ENCODE measurements around the gene GARNL3. TPM values are rescaled to one million over a fixed set of nuclear protein-coding genes. Genes with fewer than 3 reads are reported as not detected.

The GARNL3 gene
- total and polyA plus RNA-seq, 2 donors (not counting 1 experiment from before 2014, with no cell fraction given): 1.5 to 12.6 TPM

DNA sequence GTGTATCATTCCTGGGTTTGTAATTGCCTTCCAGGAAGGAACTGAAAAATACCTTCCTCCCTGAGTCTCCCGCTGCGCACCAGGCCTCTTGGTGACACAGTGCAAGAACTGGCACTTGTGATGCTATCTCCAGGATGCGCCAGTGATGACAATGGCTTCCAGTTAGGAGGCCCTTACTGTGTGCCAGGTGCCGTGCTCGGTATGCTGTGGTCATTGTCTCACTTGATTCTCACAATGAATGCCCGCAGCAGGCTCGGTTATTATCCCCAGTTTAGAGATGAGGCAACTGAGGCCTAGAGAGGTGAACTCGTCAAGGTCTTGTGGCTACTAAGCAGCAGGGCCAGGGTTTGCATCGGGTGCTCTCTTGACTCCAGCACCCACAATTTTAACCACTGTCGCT, 100.9 kb downstream of the GARNL3 start:
- H3K4me3 Mint-ChIP-seq: no peak overlapping the region
- Histone ChIP-seq H3K4me2 (replicated peaks; ENCODE audit: low read depth, low read length, poor library complexity, severe bottlenecking) (no peak overlapping the region), H2AFZ (ENCODE audit: insufficient read depth, low read depth, low read length, poor library complexity, severe bottlenecking) (no peak overlapping the region), H3K4me3 (ENCODE audit: control extremely low read depth in 1 of 5, extremely low read depth in 1 of 5, insufficient read depth in 1 of 5, low read depth in 2 of 5, low read length in 4 of 5) (no peak overlapping the region), H3K79me2 (ENCODE audit: control insufficient read depth, insufficient read depth, low read length) (no peaks in the 10 kb centered on the region), H3K4me1 (ENCODE audit: control insufficient read depth in 2 of 2, insufficient read depth in 2 of 2, low read length in 2 of 2) (no peaks in the 10 kb centered on the region), H3K27me3 (replicated peaks in 1 of 4; ENCODE audit: control extremely low read depth in 1 of 4, control insufficient read depth in 3 of 4, insufficient read depth in 4 of 4, low read length in 3 of 4) (peaks cover 0 to 4% (median 0%) of the 10 kb centered on the region in 4 experiments), H3K27ac (ENCODE audit: low read length in 2 of 2) (no peak overlapping the region), H3K9ac (ENCODE audit: low read length) (no peak overlapping the region), H3K36me3 (replicated peaks in 1 of 2; ENCODE audit: control extremely low read depth in 1 of 2, control insufficient read depth in 1 of 2, extremely low read depth in 1 of 2, insufficient read depth in 2 of 2, low read length in 1 of 2) (no peaks in the 10 kb centered on the region), H4K20me1 (ENCODE audit: control insufficient read depth, insufficient read depth, low read length, poor library complexity, severe bottlenecking) (no peaks in the 10 kb centered on the region), H3K9me3 (ENCODE audit: control extremely low read depth in 1 of 3, control insufficient read depth in 2 of 3, insufficient read depth in 1 of 3, low read length in 2 of 3) (no peaks in the 10 kb centered on the region)
- DNase-seq (no peak), ATAC-seq (ENCODE audit: low read depth) (no peak)
- no peak overlapping the region for H3K27ac Mint-ChIP-seq
- H3K27me3 Mint-ChIP-seq: peaks cover 7% of the 10 kb centered on the region
- no peaks in the 10 kb centered on the region for H3K4me1 Mint-ChIP-seq
- H3K9me3 Mint-ChIP-seq (ENCODE audit: insufficient read depth): no peaks in the 10 kb centered on the region
- WGBS (ENCODE audit: insufficient coverage): 99% methylated on average over 8 of the region's 10 CpGs
- CTCF ChIA-PET: no interaction called here
- TF ChIP-seq EZH2 (IDR thresholded peaks at IDR 0.05; ENCODE audit: borderline replicate concordance, insufficient read depth, low read depth, low read length, poor library complexity, severe bottlenecking): no peak
- no peak for TF ChIP-seq CTCF (IDR thresholded peaks at IDR 0.05)
- intact Hi-C loops (cut with micrococcal nuclease): no loop called here
- POLR2A ChIA-PET: no interaction called here

DNA sequence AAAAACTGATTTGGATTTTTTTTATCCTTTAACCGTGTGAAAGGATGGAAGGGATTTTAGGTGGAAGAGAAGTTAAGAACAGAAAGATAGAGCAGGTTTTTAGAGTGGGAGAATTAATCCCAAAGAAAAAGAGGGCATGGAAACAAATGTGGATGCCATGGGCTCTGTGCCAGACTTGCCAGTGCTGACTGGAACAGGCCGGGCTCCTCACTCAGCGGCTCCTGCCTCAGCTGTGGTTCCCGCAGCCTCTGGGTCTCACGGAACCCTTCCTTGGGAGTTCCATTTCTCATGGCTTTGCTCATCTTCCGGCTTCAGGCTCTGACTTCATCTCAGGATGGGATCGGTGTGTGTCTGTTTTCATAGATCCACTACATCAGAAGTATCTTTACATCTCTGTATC, 102.0 kb downstream of the GARNL3 start:
- CTCF ChIA-PET: no interaction called here
- no peak for ATAC-seq (ENCODE audit: low read depth)

More for the DNA sequence above, 102.0 kb downstream of the GARNL3 start:
- Histone ChIP-seq H3K4me1 (ENCODE audit: control insufficient read depth in 2 of 2, insufficient read depth in 2 of 2, low read length in 2 of 2) (no peaks in the 10 kb centered on the region), H3K4me3 (ENCODE audit: control extremely low read depth in 1 of 5, extremely low read depth in 1 of 5, insufficient read depth in 1 of 5, low read depth in 2 of 5, low read length in 4 of 5) (no peak overlapping the region), H4K20me1 (ENCODE audit: control insufficient read depth, insufficient read depth, low read length, poor library complexity, severe bottlenecking) (no peaks in the 10 kb centered on the region), H3K27me3 (replicated peaks in 1 of 4; ENCODE audit: control extremely low read depth in 1 of 4, control insufficient read depth in 3 of 4, insufficient read depth in 4 of 4, low read length in 3 of 4) (peaks cover 0 to 8% (median 0%) of the 10 kb centered on the region in 4 experiments), H3K36me3 (replicated peaks in 1 of 2; ENCODE audit: control extremely low read depth in 1 of 2, control insufficient read depth in 1 of 2, extremely low read depth in 1 of 2, insufficient read depth in 2 of 2, low read length in 1 of 2) (no peaks in the 10 kb centered on the region), H3K79me2 (ENCODE audit: control insufficient read depth, insufficient read depth, low read length) (no peaks in the 10 kb centered on the region), H3K9ac (ENCODE audit: low read length) (no peak overlapping the region), H3K9me3 (ENCODE audit: control extremely low read depth in 1 of 3, control insufficient read depth in 2 of 3, insufficient read depth in 1 of 3, low read length in 2 of 3) (no peaks in the 10 kb centered on the region), H2AFZ (ENCODE audit: insufficient read depth, low read depth, low read length, poor library complexity, severe bottlenecking) (no peak overlapping the region), H3K27ac (ENCODE audit: low read length in 2 of 2) (no peak overlapping the region), H3K4me2 (replicated peaks; ENCODE audit: low read depth, low read length, poor library complexity, severe bottlenecking) (no peak overlapping the region)
- Mint-ChIP-seq H3K4me1 (no peaks in the 10 kb centered on the region), H3K9me3 (ENCODE audit: insufficient read depth) (no peaks in the 10 kb centered on the region), H3K4me3 (no peak overlapping the region), H3K27me3 (peaks cover 11% of the 10 kb centered on the region), H3K27ac (no peak overlapping the region)
- 98% methylated on average over 6 of the region's 7 CpGs for WGBS (ENCODE audit: insufficient coverage)
- intact Hi-C loops (cut with micrococcal nuclease): no loop called here
- TF ChIP-seq CTCF (IDR thresholded peaks at IDR 0.05) (no peak), EZH2 (IDR thresholded peaks at IDR 0.05; ENCODE audit: borderline replicate concordance, insufficient read depth, low read depth, low read length, poor library complexity, severe bottlenecking) (no peak)
- no peak for DNase-seq
- POLR2A ChIA-PET: no interaction called here
